Measurements from ENCODE around the gene BAZ2B. TPM values are rescaled to one million over a fixed set of nuclear protein-coding genes. Genes with fewer than 3 reads are reported as not detected.

Gene BAZ2B
- total RNA-seq, 6 donors from 2014 or later, result 59.4 to 233 (median 103) TPM

- WGBS, 2 donors, result 86 to 88% methylated on average over 4 of the region's 4 CpGs
- no peak for ATAC-seq (ENCODE audit: low FRiP score in 2 of 2)
Measured at GRCh38 chr2:159573294-159573693, 43.1 kb downstream of the BAZ2B start.

DNA sequence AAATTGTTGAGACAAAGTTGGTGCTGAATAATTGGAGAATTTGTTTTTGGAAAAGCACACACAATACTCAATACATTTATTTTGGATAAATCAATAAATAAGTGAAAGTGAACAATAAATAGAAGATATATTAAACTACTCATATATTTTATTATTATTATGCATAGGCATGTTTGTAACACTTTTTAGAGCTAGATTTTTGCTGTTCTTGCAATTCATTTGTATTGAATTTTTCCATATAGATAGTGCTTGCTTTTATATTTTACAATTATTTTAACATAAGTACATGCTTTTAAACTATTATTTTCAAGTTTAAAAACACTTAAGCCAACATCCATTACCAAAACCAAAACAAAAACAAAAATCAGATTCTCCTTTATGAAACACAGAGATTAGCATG lies 43.9 kb downstream of the BAZ2B start:
- TF ChIP-seq EP300 (IDR thresholded peaks at IDR 0.05), result no peak
- no peak for TF ChIP-seq POLR2AphosphoS5 (IDR thresholded peaks at IDR 0.05)
- no peak for TF ChIP-seq POLR2A (IDR thresholded peaks at IDR 0.05)
- Histone ChIP-seq H3K4me1 (no peaks in the 10 kb centered on the region), H3K9me3 (peaks cover 0 to 6% (median 0%) of the 10 kb centered on the region in 4 donors), H3K27me3 (no peaks in the 10 kb centered on the region), H3K4me3 (no peak overlapping the region), H3K27ac (no peak overlapping the region), H3K36me3 (no peaks in the 10 kb centered on the region)
- DNase-seq (no peak), ATAC-seq (ENCODE audit: low FRiP score in 2 of 2) (no peak)

More at GRCh38 chr2:159573294-159573693, 43.1 kb downstream of the BAZ2B start:
- TF ChIP-seq EP300 (IDR thresholded peaks at IDR 0.05), result no peak
- no peak for TF ChIP-seq POLR2AphosphoS5 (IDR thresholded peaks at IDR 0.05)
- TF ChIP-seq, protein P1, sequence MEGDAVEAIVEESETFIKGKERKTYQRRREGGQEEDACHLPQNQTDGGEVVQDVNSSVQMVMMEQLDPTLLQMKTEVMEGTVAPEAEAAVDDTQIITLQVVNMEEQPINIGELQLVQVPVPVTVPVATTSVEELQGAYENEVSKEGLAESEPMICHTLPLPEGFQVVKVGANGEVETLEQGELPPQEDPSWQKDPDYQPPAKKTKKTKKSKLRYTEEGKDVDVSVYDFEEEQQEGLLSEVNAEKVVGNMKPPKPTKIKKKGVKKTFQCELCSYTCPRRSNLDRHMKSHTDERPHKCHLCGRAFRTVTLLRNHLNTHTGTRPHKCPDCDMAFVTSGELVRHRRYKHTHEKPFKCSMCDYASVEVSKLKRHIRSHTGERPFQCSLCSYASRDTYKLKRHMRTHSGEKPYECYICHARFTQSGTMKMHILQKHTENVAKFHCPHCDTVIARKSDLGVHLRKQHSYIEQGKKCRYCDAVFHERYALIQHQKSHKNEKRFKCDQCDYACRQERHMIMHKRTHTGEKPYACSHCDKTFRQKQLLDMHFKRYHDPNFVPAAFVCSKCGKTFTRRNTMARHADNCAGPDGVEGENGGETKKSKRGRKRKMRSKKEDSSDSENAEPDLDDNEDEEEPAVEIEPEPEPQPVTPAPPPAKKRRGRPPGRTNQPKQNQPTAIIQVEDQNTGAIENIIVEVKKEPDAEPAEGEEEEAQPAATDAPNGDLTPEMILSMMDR (IDR thresholded peaks at IDR 0.05), result no peak
- no peak for TF ChIP-seq POLR2A (IDR thresholded peaks at IDR 0.05)
- Histone ChIP-seq H3K4me3 (no peak overlapping the region), H3K27ac (peak overlapping the region in 1 of 4 donors; percentile 63), H3K27me3 (no peaks in the 10 kb centered on the region), H3K36me3 (no peaks in the 10 kb centered on the region), H3K4me1 (no peaks in the 10 kb centered on the region), H3K9me3 (peaks cover 0 to 6% (median 0%) of the 10 kb centered on the region in 4 donors)
- DNase-seq, result no peak

- Histone ChIP-seq H3K27me3 (no peaks in the 10 kb centered on the region), H3K36me3 (no peaks in the 10 kb centered on the region), H3K9me3 (peaks cover 0 to 6% (median 0%) of the 10 kb centered on the region in 4 donors), H3K4me3 (no peak overlapping the region), H3K27ac (no peak overlapping the region), H3K4me1 (no peaks in the 10 kb centered on the region)
- WGBS, 2 donors, result 64 to 87% methylated on average over 3 of the region's 3 CpGs
- no peak for ATAC-seq (ENCODE audit: low FRiP score in 2 of 2)
- TF ChIP-seq EP300 (IDR thresholded peaks at IDR 0.05) (no peak), POLR2A (IDR thresholded peaks at IDR 0.05) (no peak), POLR2AphosphoS5 (IDR thresholded peaks at IDR 0.05) (no peak)
- TF ChIP-seq, protein P1 (IDR thresholded peaks at IDR 0.05), result no peak
- no peak for DNase-seq
Measured at GRCh38 chr2:159571540-159572260, 44.6 kb downstream of the BAZ2B start.

DNA sequence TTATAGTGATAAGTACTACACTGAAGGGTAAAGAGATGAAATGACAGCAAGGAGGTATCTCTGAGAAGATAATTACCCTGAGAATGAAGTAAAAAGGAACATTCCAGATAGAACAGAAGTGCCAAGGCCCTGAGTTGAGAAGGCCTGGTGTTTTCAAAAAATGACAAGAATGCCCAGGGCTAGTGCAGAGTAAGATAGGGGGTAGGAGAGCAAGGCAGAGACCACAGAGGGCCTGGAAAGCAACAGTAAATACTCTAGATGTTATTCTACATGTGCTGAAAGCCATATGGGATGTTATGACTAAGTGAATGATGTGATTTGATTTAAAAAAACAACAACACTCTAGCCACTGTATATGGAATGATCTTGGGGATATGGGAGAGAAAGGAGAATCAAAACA lies 52.3 kb downstream of the BAZ2B start:
- H3K27me3 ChIP-seq, result no peaks in the 10 kb centered on the region
- DNase-seq (no peak), ATAC-seq (ENCODE audit: low FRiP score in 2 of 2) (no peak)
- H3K4me1 ChIP-seq, result peaks cover 0 to 4% (median 0%) of the 10 kb centered on the region in 4 donors
- TF ChIP-seq, protein P1 (IDR thresholded peaks at IDR 0.05), result no peak
- no peak for TF ChIP-seq POLR2A (IDR thresholded peaks at IDR 0.05)
- TF ChIP-seq EP300 (IDR thresholded peaks at IDR 0.05), result no peak
- TF ChIP-seq POLR2AphosphoS5 (IDR thresholded peaks at IDR 0.05), result no peak
- no peaks in the 10 kb centered on the region for H3K9me3 ChIP-seq
- no peak overlapping the region for H3K4me3 ChIP-seq
- H3K36me3 ChIP-seq, result no peaks in the 10 kb centered on the region
- no peak overlapping the region for H3K27ac ChIP-seq

DNA sequence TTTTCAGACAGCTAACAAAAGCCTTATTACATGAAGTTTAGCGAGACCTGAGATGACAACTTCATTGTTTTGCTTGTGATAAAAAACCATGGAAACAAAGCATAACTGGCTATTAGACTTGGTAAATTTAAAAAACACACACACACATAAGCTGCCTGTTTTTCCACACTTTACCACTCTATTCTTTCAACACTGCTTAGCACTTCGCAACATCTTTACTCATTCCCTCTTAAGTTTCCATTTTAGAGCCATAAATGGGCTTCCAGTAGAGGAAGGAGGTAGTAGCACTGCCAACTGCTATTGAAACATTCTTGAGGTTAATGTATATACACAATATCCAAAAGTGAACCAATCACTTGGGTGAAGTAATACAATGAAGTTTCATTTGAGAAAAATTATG lies 54.1 kb downstream of the BAZ2B start:
- Histone ChIP-seq H3K27me3 (no peaks in the 10 kb centered on the region), H3K27ac (no peak overlapping the region), H3K4me3 (no peak overlapping the region), H3K9me3 (no peaks in the 10 kb centered on the region), H3K4me1 (peaks cover 0 to 4% (median 2%) of the 10 kb centered on the region in 4 donors), H3K36me3 (no peaks in the 10 kb centered on the region)
- TF ChIP-seq EP300 (IDR thresholded peaks at IDR 0.05), result no peak
- no peak for TF ChIP-seq POLR2A (IDR thresholded peaks at IDR 0.05)
- TF ChIP-seq, protein P1 (IDR thresholded peaks at IDR 0.05), result no peak
- TF ChIP-seq POLR2AphosphoS5 (IDR thresholded peaks at IDR 0.05), result no peak
- DNase-seq, result no peak
- ATAC-seq (ENCODE audit: low FRiP score in 2 of 2), result peak in 1 of 2 donors; percentile 24
- 73 to 86% methylated on average over 2 of the region's 2 CpGs for WGBS, 2 donors
